K562 (cell line): Measurements from ENCODE around the gene UBE2E2. TPM values are rescaled to one million over a fixed set of nuclear protein-coding genes. Genes with fewer than 3 reads are reported as not detected.

Source experiments
- DDX20 ChIP-seq: fragments of 450-650 bp; IDR thresholded peaks from 2 replicates; pipeline ENCODE4 v1.6.1; 2016; ENCODE audit warnings: missing genetic modification characterization, low read depth, mild to moderate bottlenecking, missing compliant biosample characterization, moderate library complexity
- ELK1 ChIP-seq: sonication (generic); formaldehyde crosslinking; IDR thresholded peaks from 2 replicates; pipeline ENCODE4 v1.8.1; 2022; ENCODE audit warnings: missing genetic modification reagents
- GTF3C2 ChIP-seq: IDR thresholded peaks from 3 replicates; pipeline ENCODE4 v1.6.1; 2011; ENCODE audit warnings: borderline replicate concordance, mild to moderate bottlenecking, moderate library complexity; ENCODE audit not compliant: insufficient read length; ENCODE audit errors: extremely low read depth
- KDM5B ChIP-seq: fragments of 200-600 bp; sonication (generic); IDR thresholded peaks from 2 replicates; pipeline ENCODE4 v1.6.1; 2012; ENCODE audit warnings: low read depth, mild to moderate bottlenecking, moderate library complexity, low read length, control low read depth, inconsistent platforms; ENCODE audit not compliant: insufficient replicate concordance
- MYBL2 ChIP-seq, 2 experiments: fragments of 450-650 bp in 1 of 2; sonication (generic) in 1 of 2; formaldehyde crosslinking in 1 of 2; IDR thresholded peaks; 2 replicates each; pipeline versions ENCODE4 v1.6.1 to v1.8.1; 2017 to 2022; ENCODE audit warnings: borderline replicate concordance in 1 of 2, inconsistent platforms in 1 of 2, low read depth in 1 of 2, mild to moderate bottlenecking in 1 of 2, missing genetic modification reagents in 1 of 2, moderate library complexity in 1 of 2
- NCOA6 ChIP-seq: fragments of 450-650 bp; IDR thresholded peaks from 2 replicates; pipeline ENCODE4 v1.6.1; 2017; ENCODE audit warnings: mild to moderate bottlenecking
- PHF8 ChIP-seq: fragments of 200-600 bp; sonication (generic); IDR thresholded peaks from 2 replicates; pipeline ENCODE4 v1.6.1; 2012; ENCODE audit warnings: mixed run types, mild to moderate bottlenecking, inconsistent platforms, low read length, moderate library complexity, borderline replicate concordance
- PREB ChIP-seq: sonication (generic); formaldehyde crosslinking; IDR thresholded peaks from 2 replicates; pipeline ENCODE4 v1.8.1; 2023; ENCODE audit warnings: mild to moderate bottlenecking, missing genetic modification reagents
- THAP12 ChIP-seq: fragments of 250-450 bp; sonication (Bioruptor Pico); IDR thresholded peaks from 2 replicates; pipeline ENCODE4 v1.9.0; 2021; ENCODE audit warnings: mild to moderate bottlenecking, inconsistent platforms
- ZEB2 ChIP-seq: fragments of 450-650 bp; IDR thresholded peaks from 2 replicates; pipeline ENCODE4 v1.6.1; 2016
- ZNF165 ChIP-seq: fragments of 250-450 bp; sonication (Bioruptor Pico); IDR thresholded peaks from 2 replicates; pipeline ENCODE4 v1.4.0; 2020; ENCODE audit warnings: borderline replicate concordance
- ZNF277 ChIP-seq: fragments of 250-450 bp; sonication (Bioruptor Pico); IDR thresholded peaks from 2 replicates; pipeline ENCODE4 v1.8.0; 2022; ENCODE audit warnings: inconsistent platforms, mild to moderate bottlenecking, moderate library complexity, borderline replicate concordance
- ZNF551 ChIP-seq: fragments of 250-450 bp; sonication (Bioruptor Pico); IDR thresholded peaks from 2 replicates; pipeline ENCODE4 v1.5.0; 2021; ENCODE audit warnings: mild to moderate bottlenecking, moderate library complexity
- ZNF561 ChIP-seq: fragments of 450-650 bp; formaldehyde crosslinking; conservative IDR thresholded peaks from 2 replicates; pipeline ENCODE4 v1.4.0; 2020; ENCODE audit warnings: mild to moderate bottlenecking, moderate library complexity
- ZNF696 ChIP-seq: fragments of 250-450 bp; sonication (Bioruptor Pico); conservative IDR thresholded peaks from 2 replicates; pipeline ENCODE4 v1.4.0; 2020; ENCODE audit warnings: mild to moderate bottlenecking, moderate library complexity
- polyA plus RNA-seq, 8 experiments: library from polyadenylated mRNA; depleted of rRNA in 4 of 8; stranded (reverse) in 5 of 8; unstranded in 3 of 8; fragments of >200 nt; fragmentation: Nextera tagmentation in 2 of 8; fragmentation: Illumina TruSeq in 1 of 8; extraction: Ambion mirVana in 2 of 8; extraction: Trizol in 1 of 8; gene quantifications; 2 replicates each; pipeline versions ENCODE4 v1.2.1 to v1.2.3, GENCODE V29; 2011 to 2014; ENCODE audit warnings: inconsistent platforms in 1 of 8, missing spikeins in 1 of 8
- total RNA-seq, 7 experiments: library from RNA; depleted of rRNA in 6 of 7; stranded (reverse); fragments of >200 nt in 6 of 7; fragmentation: Illumina TruSeq in 2 of 7; extraction: Trizol in 2 of 7; gene quantifications; 2 replicates each; pipeline versions ENCODE4 v1.2.1 to v1.2.3, GENCODE V29; 2011 to 2021; ENCODE audit warnings: low replicate concordance in 1 of 7

The UBE2E2 gene
- total and polyA plus RNA-seq, 9 of the 15 experiments (the other 6 are each of a cell fraction or from before 2014, with no cell fraction given): 0.22 to 5.1 (median 1.9) TPM

GRCh38 chr3:23202921-23203707 is at the start of gene UBE2E2 (continued):
- no peak for TF ChIP-seq KDM5B
- TF ChIP-seq ZNF696 (CRISPR knock-in tag): no peak
- TF ChIP-seq THAP12: no peak
- no peak for TF ChIP-seq DDX20 (tag)
- peak; percentile 83 for TF ChIP-seq NCOA6
- TF ChIP-seq ZNF561 (CRISPR knock-in tag): no peak
- TF ChIP-seq GTF3C2: no peak
- peak; percentile 37; the same call in 1 of the 2 replicates for TF ChIP-seq PHF8
- TF ChIP-seq ZEB2: no peak
- no peak for TF ChIP-seq PREB
- TF ChIP-seq ELK1: no peak
- no peak for TF ChIP-seq MYBL2 (IDR thresholded peaks at IDR 0.05; ENCODE audit: low read depth)
- TF ChIP-seq MYBL2 (CRISPR knock-in tag; IDR thresholded peaks at IDR 0.05; ENCODE audit: borderline replicate concordance): no peak
- TF ChIP-seq ZNF551 (CRISPR knock-in tag): no peak
- TF ChIP-seq ZNF277 (CRISPR knock-in tag): no peak
- no peak for TF ChIP-seq ZNF165 (CRISPR knock-in tag)
